PC-9 (cell line): Measurements from ENCODE around the gene HPD.

Experiments used
- EZH2 ChIP-seq: fragments of 200-600 bp; sonication (generic); IDR thresholded peaks from 2 replicates; pipeline ENCODE4 v1.8.0; 2017; ENCODE audit warnings: antibody characterized with exemption, low read depth
- TF ChIP-seq, protein P1 (sequence below): fragments of 200-600 bp; sonication (generic); conservative IDR thresholded peaks from 2 replicates; pipeline ENCODE4 v1.6.1; 2017; ENCODE audit warnings: mixed run types, antibody characterized with exemption, mild to moderate bottlenecking, moderate library complexity

DNA sequence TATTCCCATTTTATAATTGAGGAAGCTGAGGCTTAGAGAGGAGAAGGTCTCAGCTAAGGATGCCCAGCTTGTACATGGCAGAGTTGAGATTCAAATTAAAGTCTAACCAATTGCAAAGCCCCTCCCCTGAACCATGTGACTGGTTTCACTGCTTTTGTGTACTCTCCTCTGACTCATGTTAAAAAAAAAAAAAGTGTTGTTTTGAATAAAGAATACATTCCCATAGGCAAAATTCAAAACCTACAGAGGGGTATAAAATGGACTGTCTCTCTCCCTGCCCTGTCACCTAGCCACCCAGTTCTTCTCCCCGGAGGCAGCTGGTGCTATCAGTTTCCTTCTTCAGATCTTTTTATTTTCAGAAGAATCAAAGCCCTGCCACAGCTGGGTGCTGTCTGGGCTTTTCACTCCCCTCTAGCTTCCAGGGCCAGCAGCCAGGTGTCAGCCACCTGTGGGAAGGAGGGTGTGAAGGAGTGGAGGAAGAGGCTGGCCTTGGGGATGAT lies 35.4 kb upstream of the HPD start:
- TF ChIP-seq, protein P1, sequence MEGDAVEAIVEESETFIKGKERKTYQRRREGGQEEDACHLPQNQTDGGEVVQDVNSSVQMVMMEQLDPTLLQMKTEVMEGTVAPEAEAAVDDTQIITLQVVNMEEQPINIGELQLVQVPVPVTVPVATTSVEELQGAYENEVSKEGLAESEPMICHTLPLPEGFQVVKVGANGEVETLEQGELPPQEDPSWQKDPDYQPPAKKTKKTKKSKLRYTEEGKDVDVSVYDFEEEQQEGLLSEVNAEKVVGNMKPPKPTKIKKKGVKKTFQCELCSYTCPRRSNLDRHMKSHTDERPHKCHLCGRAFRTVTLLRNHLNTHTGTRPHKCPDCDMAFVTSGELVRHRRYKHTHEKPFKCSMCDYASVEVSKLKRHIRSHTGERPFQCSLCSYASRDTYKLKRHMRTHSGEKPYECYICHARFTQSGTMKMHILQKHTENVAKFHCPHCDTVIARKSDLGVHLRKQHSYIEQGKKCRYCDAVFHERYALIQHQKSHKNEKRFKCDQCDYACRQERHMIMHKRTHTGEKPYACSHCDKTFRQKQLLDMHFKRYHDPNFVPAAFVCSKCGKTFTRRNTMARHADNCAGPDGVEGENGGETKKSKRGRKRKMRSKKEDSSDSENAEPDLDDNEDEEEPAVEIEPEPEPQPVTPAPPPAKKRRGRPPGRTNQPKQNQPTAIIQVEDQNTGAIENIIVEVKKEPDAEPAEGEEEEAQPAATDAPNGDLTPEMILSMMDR = no peak
- no peak for TF ChIP-seq EZH2
